Rectal smooth muscle tissue (tissue), 1 donor: ENCODE data around the gene TUBB2B.
A peak's percentile ranks its signal among the peaks of the same experiment; 100 is the strongest.

Experiments
- H3K27ac ChIP-seq: one replicate; pipeline ENCODE4 v1.7.0; 2013; ENCODE audit warnings: low read depth, low read length, inconsistent platforms
- H3K27me3 ChIP-seq: one replicate; pipeline ENCODE4 v1.7.0; 2013; ENCODE audit warnings: low read length; ENCODE audit not compliant: control insufficient read depth, insufficient read depth
- H3K36me3 ChIP-seq: one replicate; pipeline ENCODE4 v1.7.0; 2013; ENCODE audit warnings: low read length; ENCODE audit not compliant: control insufficient read depth, insufficient read depth
- H3K4me1 ChIP-seq: one replicate; pipeline ENCODE4 v1.7.0; 2013; ENCODE audit warnings: low read length; ENCODE audit not compliant: control insufficient read depth, insufficient read depth
- H3K4me3 ChIP-seq: one replicate; pipeline ENCODE4 v1.7.0; 2013; ENCODE audit warnings: low read length
- H3K9ac ChIP-seq: one replicate; pipeline ENCODE4 v1.7.0; 2013; ENCODE audit warnings: low read length

Gene TUBB2B

DNA sequence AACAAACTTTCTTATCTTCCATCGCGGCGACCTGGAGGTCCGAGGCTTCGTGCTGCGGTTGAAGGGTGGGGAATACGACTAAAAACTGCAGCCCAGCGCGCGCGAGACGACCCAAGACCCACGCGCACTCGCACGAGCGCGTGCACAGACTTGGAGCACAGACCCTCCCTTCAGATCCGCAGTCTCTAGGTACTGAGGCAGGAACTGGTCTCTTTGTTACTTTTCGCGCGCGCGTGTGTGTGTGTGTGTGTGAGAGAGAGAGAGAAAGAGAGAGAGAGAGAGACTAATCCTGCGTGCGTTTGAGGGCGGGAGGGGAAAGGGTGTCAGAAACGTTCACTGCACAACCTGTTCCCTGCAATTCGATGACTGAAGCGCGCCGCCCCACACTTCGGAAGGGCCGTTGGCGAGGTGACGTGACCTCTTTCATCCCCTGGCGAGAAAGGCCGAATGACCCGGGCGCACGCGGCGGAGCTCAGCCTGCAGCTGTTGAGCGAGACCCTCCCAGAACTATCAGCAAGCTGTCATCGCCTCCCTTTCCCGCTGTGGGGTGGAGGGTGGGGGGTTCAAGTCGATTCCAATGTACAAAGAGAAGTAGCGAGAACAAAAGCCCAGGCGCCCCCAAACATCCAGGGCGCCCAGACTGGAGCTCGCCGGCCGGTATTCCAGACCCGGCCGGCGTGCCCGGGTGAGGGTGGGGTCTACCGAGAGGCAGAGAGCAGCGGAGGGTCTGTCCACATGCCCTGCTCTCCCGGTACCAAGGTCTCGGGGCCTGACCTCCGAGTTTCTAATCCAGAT is 1.5 kb upstream of the TUBB2B start:
- H3K27ac ChIP-seq, result no peak overlapping the region
- peaks cover 10% of the 10 kb centered on the region for H3K4me1 ChIP-seq
- H3K27me3 ChIP-seq, result peaks cover 46% of the 10 kb centered on the region
- no peak overlapping the region for H3K9ac ChIP-seq
- peak overlapping the region; percentile 53 for H3K4me3 ChIP-seq
- no peaks in the 10 kb centered on the region for H3K36me3 ChIP-seq

DNA sequence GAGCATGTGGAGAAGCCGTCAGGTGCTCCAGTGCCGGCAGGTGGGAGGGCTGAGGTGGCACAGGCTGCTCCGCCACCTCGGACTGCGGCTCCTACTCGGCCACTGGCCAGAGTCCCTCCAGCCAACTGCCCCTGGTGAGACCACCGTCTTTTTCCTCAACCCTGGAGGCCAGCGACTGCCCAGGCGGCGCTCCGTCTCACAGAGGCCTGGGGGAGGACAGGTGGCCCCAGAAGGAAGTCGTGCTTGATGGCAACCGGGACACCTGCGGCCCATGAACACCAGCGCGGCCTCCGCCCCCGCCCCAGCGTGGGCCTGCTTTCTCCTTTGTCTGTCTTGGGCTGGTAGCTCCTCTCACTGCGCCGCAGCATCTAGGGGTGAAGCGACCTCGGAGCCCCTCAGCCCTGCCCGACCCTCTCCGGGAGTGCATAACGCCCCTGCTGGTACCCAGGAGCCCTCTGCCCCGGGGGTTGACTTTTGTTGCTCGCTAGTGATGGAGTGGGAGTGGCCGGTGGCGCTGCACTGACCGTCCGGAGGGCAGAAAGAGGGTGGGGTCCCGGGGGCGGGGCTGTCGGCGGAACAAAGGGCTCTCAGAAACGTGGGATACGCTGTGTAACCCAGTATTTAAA is 706 bp upstream of the TUBB2B start:
- H3K4me3 ChIP-seq, result peak overlapping the region; percentile 38
- no peak overlapping the region for H3K9ac ChIP-seq
- peaks cover 43% of the 10 kb centered on the region for H3K27me3 ChIP-seq
- peaks cover 10% of the 10 kb centered on the region for H3K4me1 ChIP-seq
- H3K36me3 ChIP-seq, result no peaks in the 10 kb centered on the region
- no peak overlapping the region for H3K27ac ChIP-seq

DNA sequence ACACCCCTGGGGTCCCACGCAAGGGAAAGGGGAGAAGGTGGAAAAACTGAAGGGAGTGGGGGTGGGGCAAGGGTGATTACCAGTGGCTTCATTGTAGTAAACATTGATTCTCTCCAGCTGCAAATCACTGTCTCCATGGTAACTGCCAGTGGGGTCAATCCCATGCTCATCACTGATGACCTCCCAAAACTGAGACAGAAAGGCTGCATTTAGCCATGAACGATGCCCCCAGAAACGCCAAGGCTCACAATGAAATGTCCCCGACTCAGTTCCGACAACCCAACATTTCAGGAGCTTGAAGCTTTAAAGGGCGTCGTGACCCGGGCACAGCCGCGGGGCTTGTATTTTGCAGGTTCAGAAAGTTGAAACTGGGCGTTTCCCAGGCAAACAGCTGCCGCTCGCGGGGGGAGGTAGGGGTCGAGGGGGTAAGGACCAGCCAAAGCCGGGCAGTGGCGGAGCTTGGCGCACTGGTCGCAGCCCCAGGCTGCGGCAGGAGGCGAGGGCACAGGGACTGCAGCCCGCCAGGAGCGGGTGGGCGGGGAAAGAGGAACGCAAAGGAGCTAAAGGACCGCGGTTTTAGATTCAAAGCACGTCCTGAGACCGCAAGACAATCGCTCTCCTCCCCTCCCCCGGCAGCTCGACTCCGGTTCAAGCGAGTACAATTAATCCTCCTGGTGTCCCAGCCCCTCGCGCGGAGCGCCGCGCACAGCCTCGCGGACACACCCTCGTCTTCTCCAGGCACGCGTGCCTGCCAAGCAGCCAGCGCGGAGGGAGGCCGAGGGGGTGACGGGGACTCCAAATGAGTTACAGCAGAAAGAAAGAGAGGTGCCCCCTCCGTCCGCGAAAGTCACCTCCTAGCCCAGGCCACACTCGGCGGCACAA is 731 bp downstream of the TUBB2B start:
- H3K9ac ChIP-seq, result no peak overlapping the region
- no peaks in the 10 kb centered on the region for H3K36me3 ChIP-seq
- H3K27me3 ChIP-seq, result peaks cover 37% of the 10 kb centered on the region
- peak overlapping the region; percentile 44 for H3K4me3 ChIP-seq
- peak overlapping the region; percentile 24 for H3K27ac ChIP-seq
- H3K4me1 ChIP-seq, result peaks cover 6% of the 10 kb centered on the region

DNA sequence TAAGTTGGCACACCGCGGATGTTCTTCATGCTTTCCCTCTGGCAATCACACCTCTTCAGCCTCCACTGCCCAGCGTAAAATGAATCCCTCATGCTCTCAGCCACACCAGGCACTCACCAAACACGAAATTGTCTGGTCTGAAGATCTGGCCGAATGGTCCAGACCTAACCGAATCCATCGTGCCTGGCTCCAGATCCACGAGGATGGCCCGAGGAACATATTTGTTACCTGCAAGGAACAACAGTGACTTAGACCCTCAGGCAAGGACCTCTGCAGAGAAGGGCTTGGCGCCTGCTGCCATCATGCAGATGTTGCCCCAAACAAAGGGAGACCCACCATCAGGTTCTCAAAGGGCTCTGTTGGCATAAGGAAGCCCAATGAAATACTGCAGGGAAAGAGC is 1.4 kb downstream of the TUBB2B start:
- Histone ChIP-seq H3K27ac (no peak overlapping the region), H3K27me3 (peaks cover 36% of the 10 kb centered on the region), H3K4me3 (no peak overlapping the region), H3K36me3 (no peaks in the 10 kb centered on the region), H3K4me1 (peaks cover 6% of the 10 kb centered on the region), H3K9ac (no peak overlapping the region)

DNA sequence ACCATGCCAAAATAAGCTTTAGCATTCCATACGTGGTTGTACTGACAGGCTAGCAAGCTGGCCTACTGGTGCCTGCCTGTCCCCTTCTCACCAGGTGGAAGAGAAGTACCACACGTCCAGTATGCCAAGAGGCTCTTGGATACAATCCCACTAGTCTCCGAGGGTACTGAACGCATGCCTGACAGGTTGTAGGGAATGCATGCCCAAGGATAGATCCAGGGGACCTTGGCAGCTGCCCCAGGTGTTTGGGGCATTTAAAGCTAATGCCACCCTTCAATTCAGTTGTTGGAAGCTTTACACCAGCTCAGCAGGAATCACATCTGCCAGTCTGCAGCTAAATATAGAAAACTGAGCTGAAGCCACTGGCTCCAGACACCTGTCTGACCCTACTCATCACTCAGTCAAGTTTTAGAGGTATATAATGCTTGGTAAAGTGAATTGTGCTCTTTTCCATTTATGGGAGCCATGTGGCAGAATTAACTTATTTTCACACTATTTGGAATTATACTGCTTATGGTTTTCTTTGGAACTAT is 4.9 kb downstream of the TUBB2B start:
- Histone ChIP-seq H3K36me3 (no peaks in the 10 kb centered on the region), H3K27ac (no peak overlapping the region), H3K4me3 (no peak overlapping the region), H3K9ac (no peak overlapping the region), H3K27me3 (peaks cover 13% of the 10 kb centered on the region), H3K4me1 (no peaks in the 10 kb centered on the region)

DNA sequence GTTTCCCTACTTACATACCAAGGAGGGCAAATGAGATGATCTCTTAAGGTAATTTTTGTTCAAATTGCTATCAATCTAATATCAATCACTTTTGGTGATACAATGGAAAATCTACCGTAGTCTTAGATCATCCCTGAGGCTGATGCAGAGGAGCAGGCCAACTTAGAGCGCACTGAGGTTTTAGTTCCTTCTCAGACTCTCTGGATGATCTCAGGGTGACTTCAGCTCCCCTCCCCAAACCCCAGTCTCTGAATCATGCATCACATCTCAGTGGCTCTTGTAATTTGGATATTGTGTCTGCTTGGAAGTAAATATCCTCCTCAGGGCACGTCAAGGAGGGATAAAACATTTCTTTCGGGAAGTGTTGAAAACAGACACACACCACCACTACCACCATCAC is 5.9 kb downstream of the TUBB2B start:
- H3K4me3 ChIP-seq, result no peak overlapping the region
- H3K27ac ChIP-seq, result no peak overlapping the region
- H3K27me3 ChIP-seq, result peaks cover 4% of the 10 kb centered on the region
- H3K9ac ChIP-seq, result no peak overlapping the region
- no peaks in the 10 kb centered on the region for H3K4me1 ChIP-seq
- no peaks in the 10 kb centered on the region for H3K36me3 ChIP-seq

DNA sequence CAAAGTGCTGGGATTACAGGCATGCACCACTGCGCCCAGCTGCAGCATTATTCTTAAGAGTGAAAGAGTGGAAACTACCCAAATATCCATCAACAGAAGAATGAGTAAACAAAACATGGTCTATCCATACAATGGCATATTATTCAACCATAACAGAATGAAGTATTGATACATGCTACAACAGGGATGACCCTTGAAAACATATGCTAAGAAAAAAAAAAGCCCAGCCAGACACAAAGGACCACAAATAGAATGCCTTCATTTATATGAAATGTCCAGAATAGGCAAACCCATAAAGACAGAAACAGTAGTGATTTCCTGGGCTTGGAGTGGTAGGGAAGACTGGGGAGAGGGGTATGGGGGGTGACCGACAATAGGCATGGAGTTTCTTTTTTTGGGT is 7.1 kb downstream of the TUBB2B start:
- Histone ChIP-seq H3K9ac (no peak overlapping the region), H3K27me3 (no peaks in the 10 kb centered on the region), H3K27ac (no peak overlapping the region), H3K36me3 (no peaks in the 10 kb centered on the region), H3K4me1 (no peaks in the 10 kb centered on the region), H3K4me3 (no peak overlapping the region)

DNA sequence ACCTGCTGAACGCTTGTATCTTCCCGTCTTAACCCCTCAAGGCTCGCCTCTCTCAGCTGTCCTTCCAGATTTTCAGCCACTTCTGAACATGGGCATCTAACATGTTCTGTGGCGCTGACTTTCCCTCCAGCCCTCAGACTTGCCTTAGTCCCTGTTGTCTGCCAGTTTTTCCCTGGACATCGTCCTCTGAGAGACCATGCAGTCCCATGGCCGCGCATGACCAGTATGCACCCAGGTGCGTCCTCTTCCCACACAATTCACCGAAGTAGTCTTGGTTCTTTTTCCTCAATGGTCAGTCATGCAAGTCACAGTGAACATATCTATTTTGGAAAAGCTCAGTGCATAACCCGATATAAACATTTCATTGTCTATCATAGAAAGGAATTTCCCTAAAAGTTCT is 9.2 kb downstream of the TUBB2B start:
- Histone ChIP-seq H3K4me1 (no peaks in the 10 kb centered on the region), H3K4me3 (no peak overlapping the region), H3K27ac (no peak overlapping the region), H3K9ac (no peak overlapping the region), H3K27me3 (no peaks in the 10 kb centered on the region), H3K36me3 (no peaks in the 10 kb centered on the region)

DNA sequence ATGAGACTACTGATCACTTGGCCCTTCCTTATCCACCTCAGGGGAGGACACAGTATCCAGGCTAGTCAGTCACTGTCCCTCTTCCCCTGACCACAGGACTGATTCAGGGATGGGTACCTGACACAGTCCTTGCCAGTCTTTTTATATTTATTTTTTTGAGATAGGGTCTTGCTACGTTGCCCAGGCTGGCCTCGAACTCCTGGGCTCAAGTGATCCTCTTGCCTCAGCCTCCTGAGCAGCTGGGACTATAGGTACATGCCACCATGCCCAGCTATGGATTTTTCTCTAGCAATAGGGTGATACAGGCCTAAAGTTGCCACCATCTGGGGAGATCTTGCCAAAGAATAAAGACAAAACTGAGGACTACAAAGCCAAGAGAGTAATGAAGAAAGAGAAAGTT is 10.2 kb downstream of the TUBB2B start:
- no peak overlapping the region for H3K27ac ChIP-seq
- H3K4me1 ChIP-seq, result no peaks in the 10 kb centered on the region
- H3K4me3 ChIP-seq, result no peak overlapping the region
- H3K36me3 ChIP-seq, result no peaks in the 10 kb centered on the region
- no peak overlapping the region for H3K9ac ChIP-seq
- no peaks in the 10 kb centered on the region for H3K27me3 ChIP-seq

DNA sequence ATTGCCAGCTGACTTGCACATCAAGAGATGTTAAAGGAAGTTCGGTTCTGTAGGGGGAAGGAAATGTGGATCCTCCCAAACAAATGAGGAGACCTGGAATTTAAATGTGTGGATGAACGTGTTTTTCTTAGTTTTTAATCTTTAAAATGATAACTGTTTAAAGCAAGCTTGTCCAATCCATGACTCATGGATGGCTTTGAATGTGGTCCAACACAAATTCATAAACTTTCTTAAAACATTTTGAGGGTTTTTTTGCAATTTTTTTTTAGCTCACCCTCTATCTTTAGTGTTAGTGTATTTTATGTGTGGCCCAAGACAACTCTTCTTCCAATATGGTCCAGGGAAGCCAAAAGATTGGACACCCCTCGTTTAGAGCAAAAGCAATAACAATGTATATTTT is 12.6 kb downstream of the TUBB2B start:
- no peaks in the 10 kb centered on the region for H3K36me3 ChIP-seq
- H3K4me3 ChIP-seq, result no peak overlapping the region
- no peaks in the 10 kb centered on the region for H3K27me3 ChIP-seq
- H3K9ac ChIP-seq, result no peak overlapping the region
- peaks cover 2% of the 10 kb centered on the region for H3K4me1 ChIP-seq
- no peak overlapping the region for H3K27ac ChIP-seq

DNA sequence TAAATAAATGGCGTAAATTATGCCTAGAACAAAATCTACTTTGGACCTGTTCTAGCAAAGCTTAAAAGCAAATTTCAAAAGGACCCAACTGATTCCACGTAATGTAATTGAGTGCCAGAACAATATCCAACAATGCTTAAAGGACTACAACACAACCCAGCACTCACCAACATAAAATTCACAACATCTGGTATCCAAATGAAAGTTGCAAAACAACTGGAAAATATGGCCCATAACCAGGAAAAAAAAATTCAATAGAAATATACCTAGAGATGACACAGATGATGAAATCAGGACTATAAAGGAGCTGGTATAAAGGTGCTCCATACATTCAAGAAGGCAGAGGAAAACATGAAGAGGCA is 14.1 kb downstream of the TUBB2B start:
- Histone ChIP-seq H3K4me1 (peaks cover 2% of the 10 kb centered on the region), H3K4me3 (no peak overlapping the region), H3K27ac (no peak overlapping the region), H3K27me3 (no peaks in the 10 kb centered on the region), H3K36me3 (no peaks in the 10 kb centered on the region), H3K9ac (no peak overlapping the region)

DNA sequence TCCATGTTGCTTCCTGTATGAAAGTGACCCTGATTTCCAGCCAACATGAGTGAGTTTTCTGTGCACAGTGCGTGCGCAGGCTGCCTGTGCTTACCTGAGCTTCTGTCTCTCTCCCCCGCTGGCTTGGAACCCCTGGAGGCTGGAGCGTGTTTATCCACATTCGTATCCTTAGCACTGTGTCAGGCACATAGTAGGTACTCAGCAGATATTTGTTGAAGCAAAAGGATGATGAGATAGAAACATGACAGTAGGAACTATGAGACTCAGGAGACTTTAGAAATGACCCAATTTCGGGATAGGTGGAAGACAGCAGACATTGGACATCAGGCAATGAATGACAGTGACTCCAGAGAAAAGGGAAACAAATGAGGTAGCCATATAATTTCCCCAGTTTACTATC is 15.2 kb downstream of the TUBB2B start:
- peaks cover 2% of the 10 kb centered on the region for H3K4me1 ChIP-seq
- H3K9ac ChIP-seq, result no peak overlapping the region
- H3K36me3 ChIP-seq, result no peaks in the 10 kb centered on the region
- H3K27me3 ChIP-seq, result no peaks in the 10 kb centered on the region
- peak overlapping the region; percentile 65 for H3K27ac ChIP-seq
- H3K4me3 ChIP-seq, result no peak overlapping the region
